HUES64 (cell line): ENCODE measurements around the gene ATF1.
"Not testable (repeated sequence)": the region's sequence is repeated elsewhere in the genome, so short reads cannot be mapped to it uniquely, and the experiment has no call there.

Source experiments
- H3K27ac ChIP-seq: 2 replicates; pipeline ENCODE4 v1.7.0; 2013; ENCODE audit warnings: low read depth, low read length, inconsistent platforms
- H3K27me3 ChIP-seq: 2 replicates; pipeline ENCODE4 v1.6.1; 2013; ENCODE audit warnings: mild to moderate bottlenecking, low read length; ENCODE audit not compliant: insufficient read depth
- H3K36me3 ChIP-seq: 2 replicates; pipeline ENCODE4 v1.6.1; 2013; ENCODE audit warnings: mild to moderate bottlenecking, low read length; ENCODE audit not compliant: insufficient read depth
- H3K4me1 ChIP-seq: 2 replicates; pipeline ENCODE4 v1.6.1; 2013; ENCODE audit warnings: mild to moderate bottlenecking, low read length, moderate library complexity; ENCODE audit not compliant: insufficient read depth
- H3K4me3 ChIP-seq: 2 replicates; pipeline ENCODE4 v1.5.1; 2013; ENCODE audit warnings: mild to moderate bottlenecking, low read length, moderate library complexity
- H3K9ac ChIP-seq: 2 replicates; pipeline ENCODE4 v1.6.1; 2013; ENCODE audit warnings: mild to moderate bottlenecking, low read depth, low read length
- H3K9me3 ChIP-seq: 2 replicates; pipeline ENCODE4 v1.6.1; 2013; ENCODE audit warnings: low read depth, low read length; ENCODE audit not compliant: insufficient read depth
- WGBS: fragments of 150-250, 120-280 bp; methylation state at CpG from one replicate; pipeline ENCODE4 v1.1.7; 2013; ENCODE audit warnings: missing lambda C conversion rate; 5-methylcytosine and 5-hydroxymethylcytosine counted together

Gene ATF1

GRCh38 chr12:50806176-50806575 is 42.3 kb downstream of the ATF1 start:
- Histone ChIP-seq H3K4me3 (no peak overlapping the region), H3K27ac (no peak overlapping the region), H3K9me3 (no peaks in the 10 kb centered on the region), H3K36me3 (peaks cover 26% of the 10 kb centered on the region), H3K27me3 (no peaks in the 10 kb centered on the region), H3K4me1 (no peaks in the 10 kb centered on the region), H3K9ac (no peak overlapping the region)
- 98% methylated on average over 4 of the region's 4 CpGs for WGBS

GRCh38 chr12:50809131-50809530 is 45.2 kb downstream of the ATF1 start:
- H3K27ac ChIP-seq, H3K4me1 ChIP-seq, H3K4me3 ChIP-seq, H3K9ac ChIP-seq, H3K9me3 ChIP-seq, H3K27me3 ChIP-seq: not testable (repeated sequence)
- WGBS = 97% methylated on average over 4 of the region's 4 CpGs
- H3K36me3 ChIP-seq = peaks cover 46% of the 10 kb centered on the region

GRCh38 chr12:50814921-50815320 is 51.0 kb downstream of the ATF1 start:
- H3K4me1 ChIP-seq, H3K9ac ChIP-seq, H3K9me3 ChIP-seq, H3K27ac ChIP-seq, H3K27me3 ChIP-seq, H3K4me3 ChIP-seq: not testable (repeated sequence)
- 96% methylated on average over 7 of the region's 7 CpGs for WGBS
- H3K36me3 ChIP-seq = peaks cover 91% of the 10 kb centered on the region

DNA sequence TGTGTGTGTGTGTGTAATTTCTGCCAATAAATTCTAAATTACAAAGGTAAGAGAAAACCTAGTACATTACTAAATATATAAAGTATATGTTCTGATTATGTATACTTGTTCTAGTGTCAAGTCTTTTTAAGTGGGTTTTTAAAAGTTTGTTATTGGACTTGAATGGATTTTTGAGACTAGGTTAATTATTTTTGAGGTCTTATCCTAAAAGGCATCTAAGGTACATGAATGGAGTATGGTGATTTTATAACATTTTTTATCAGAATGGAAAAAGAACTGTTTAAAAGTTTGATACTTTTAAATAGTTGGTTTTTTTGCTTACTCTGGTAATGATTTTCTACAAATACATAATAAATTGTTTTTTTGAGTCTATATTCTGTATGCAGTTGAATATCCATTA is 56.3 kb downstream of the ATF1 start:
- Histone ChIP-seq H3K27ac (no peak overlapping the region), H3K36me3 (peaks cover 52% of the 10 kb centered on the region), H3K27me3 (no peaks in the 10 kb centered on the region), H3K9me3 (no peaks in the 10 kb centered on the region), H3K9ac (no peak overlapping the region), H3K4me3 (no peak overlapping the region), H3K4me1 (no peaks in the 10 kb centered on the region)

GRCh38 chr12:50822082-50822481 is 58.2 kb downstream of the ATF1 start:
- no peaks in the 10 kb centered on the region for H3K9me3 ChIP-seq
- H3K27me3 ChIP-seq = no peaks in the 10 kb centered on the region
- peaks cover 33% of the 10 kb centered on the region for H3K36me3 ChIP-seq
- H3K27ac ChIP-seq = no peak overlapping the region
- 90% methylated on average over 1 of the region's 1 CpG for WGBS
- H3K9ac ChIP-seq = no peak overlapping the region
- no peaks in the 10 kb centered on the region for H3K4me1 ChIP-seq
- no peak overlapping the region for H3K4me3 ChIP-seq

DNA sequence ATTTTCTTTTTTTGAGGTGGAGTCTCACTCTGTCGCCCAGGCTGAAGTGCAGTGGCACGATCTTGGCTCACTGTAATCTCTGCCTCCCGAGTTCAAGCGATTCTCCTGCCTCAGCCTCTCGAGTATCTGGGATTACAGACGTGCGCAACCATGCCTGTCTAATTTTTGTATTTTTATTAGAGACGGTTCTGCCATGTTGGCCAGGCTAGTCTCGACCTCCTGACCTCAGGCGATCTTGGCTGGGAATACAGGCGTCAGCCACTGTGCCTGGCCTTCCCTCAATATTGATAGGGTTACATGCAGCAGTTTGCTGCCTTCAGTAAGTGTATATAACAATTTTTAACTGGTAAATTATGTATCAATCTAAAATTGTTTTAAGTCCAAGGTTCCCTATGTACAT is 59.8 kb downstream of the ATF1 start:
- 97% methylated on average over 11 of the region's 11 CpGs for WGBS
- not testable (repeated sequence) for H3K27me3 ChIP-seq, H3K4me1 ChIP-seq, H3K9me3 ChIP-seq, H3K4me3 ChIP-seq, H3K27ac ChIP-seq, H3K9ac ChIP-seq
- peaks cover 20% of the 10 kb centered on the region for H3K36me3 ChIP-seq

GRCh38 chr12:50824914-50825313 is 61.0 kb downstream of the ATF1 start:
- H3K27ac ChIP-seq = no peak overlapping the region
- WGBS = 79% methylated on average over 4 of the region's 4 CpGs
- H3K36me3 ChIP-seq = peaks cover 9% of the 10 kb centered on the region; the same call in 1 of the 2 replicates
- no peak overlapping the region for H3K4me3 ChIP-seq
- no peaks in the 10 kb centered on the region for H3K9me3 ChIP-seq
- H3K9ac ChIP-seq = no peak overlapping the region
- no peaks in the 10 kb centered on the region for H3K4me1 ChIP-seq
- H3K27me3 ChIP-seq = no peaks in the 10 kb centered on the region

DNA sequence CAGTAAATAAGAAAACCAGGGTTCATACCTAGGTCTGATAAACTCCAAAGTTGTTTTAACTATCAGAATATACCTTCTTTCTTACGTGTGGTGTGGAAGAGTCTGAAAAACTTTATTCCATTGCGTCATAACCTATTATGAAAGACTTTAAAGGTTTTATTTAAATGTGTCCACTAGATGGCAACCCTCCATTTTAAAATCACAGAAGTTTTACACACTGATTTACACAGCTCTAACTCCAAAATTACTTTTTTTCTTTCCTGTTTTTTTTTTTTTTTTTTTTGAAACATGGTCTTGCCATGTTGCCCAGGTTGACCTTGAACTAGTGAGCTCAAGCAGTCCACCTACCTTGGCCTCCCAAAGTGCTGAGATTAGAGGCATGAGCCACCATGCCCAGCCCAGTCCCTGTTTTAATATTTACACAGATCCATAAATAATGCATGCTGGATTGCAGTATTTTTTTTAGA is 61.5 kb downstream of the ATF1 start:
- Histone ChIP-seq H3K4me1 (no peaks in the 10 kb centered on the region), H3K27ac (no peak overlapping the region), H3K9ac (no peak overlapping the region), H3K9me3 (no peaks in the 10 kb centered on the region), H3K4me3 (no peak overlapping the region), H3K36me3 (peaks cover 5% of the 10 kb centered on the region; the same call in 1 of the 2 replicates), H3K27me3 (no peaks in the 10 kb centered on the region)
- no CpG with 5 or more reads among the region's 2 CpGs for WGBS

- Histone ChIP-seq H3K9ac (no peak overlapping the region), H3K27me3 (no peaks in the 10 kb centered on the region), H3K27ac (no peak overlapping the region), H3K9me3 (peaks cover 7% of the 10 kb centered on the region), H3K4me1 (no peaks in the 10 kb centered on the region), H3K36me3 (no peaks in the 10 kb centered on the region), H3K4me3 (no peak overlapping the region)
- WGBS = 96% methylated on average over 1 of the region's 1 CpG
Measured at GRCh38 chr12:50828121-50828520, 64.2 kb downstream of the ATF1 start.

GRCh38 chr12:50828886-50829285 is 65.0 kb downstream of the ATF1 start:
- Histone ChIP-seq H3K36me3 (no peaks in the 10 kb centered on the region), H3K4me3 (no peak overlapping the region), H3K9ac (no peak overlapping the region), H3K27me3 (no peaks in the 10 kb centered on the region), H3K9me3 (peaks cover 14% of the 10 kb centered on the region), H3K4me1 (no peaks in the 10 kb centered on the region), H3K27ac (no peak overlapping the region)
- 94% methylated on average over 2 of the region's 2 CpGs for whole genome bisulfite sequencing

- not testable (repeated sequence) for H3K4me1 ChIP-seq, H3K36me3 ChIP-seq, H3K27ac ChIP-seq, H3K9ac ChIP-seq, H3K4me3 ChIP-seq, H3K27me3 ChIP-seq
- peaks cover 20% of the 10 kb centered on the region for H3K9me3 ChIP-seq
Measured at GRCh38 chr12:50833801-50834200, 69.9 kb downstream of the ATF1 start.

GRCh38 chr12:50839042-50839441 is 75.1 kb downstream of the ATF1 start:
- Histone ChIP-seq H3K36me3 (no peaks in the 10 kb centered on the region), H3K27ac (no peak overlapping the region), H3K9ac (no peak overlapping the region), H3K4me3 (no peak overlapping the region), H3K4me1 (no peaks in the 10 kb centered on the region; the same call in 1 of the 2 replicates), H3K9me3 (peaks cover 10% of the 10 kb centered on the region), H3K27me3 (no peaks in the 10 kb centered on the region)
- WGBS = 94% methylated on average over 2 of the region's 2 CpGs
